ENCODE results near the gene TNFSF8.

DNA sequence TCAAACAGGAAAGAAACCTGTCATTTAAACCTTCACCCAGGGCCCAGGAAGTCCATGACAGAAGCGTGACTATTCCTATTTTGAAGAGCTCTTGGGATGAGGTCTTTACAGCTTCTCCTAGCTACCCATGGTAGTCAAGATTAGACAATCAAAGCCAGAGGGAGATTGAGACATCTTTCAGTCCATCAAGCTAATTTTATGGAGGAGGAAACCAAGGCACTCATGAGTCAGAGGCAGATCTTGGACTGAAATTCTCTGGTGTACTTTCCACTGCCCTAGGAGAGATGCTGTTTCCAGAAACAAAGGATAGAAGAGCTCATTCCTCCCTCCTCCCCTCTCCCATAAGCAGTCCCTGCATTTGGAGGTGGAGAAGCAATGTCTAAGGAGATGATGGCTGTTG, 9.2 kb downstream of the TNFSF8 start:
- TF ChIP-seq POLR2AphosphoS5 (IDR thresholded peaks at IDR 0.05; ENCODE audit: low read depth, low read length) (no peak), SIN3A (IDR thresholded peaks at IDR 0.05; ENCODE audit: borderline replicate concordance, insufficient read depth, low read depth, low read length) (no peak), TCF7L2 (IDR thresholded peaks at IDR 0.05; ENCODE audit: low read depth, low read length) (no peak)
- TF ChIP-seq, protein P1, sequence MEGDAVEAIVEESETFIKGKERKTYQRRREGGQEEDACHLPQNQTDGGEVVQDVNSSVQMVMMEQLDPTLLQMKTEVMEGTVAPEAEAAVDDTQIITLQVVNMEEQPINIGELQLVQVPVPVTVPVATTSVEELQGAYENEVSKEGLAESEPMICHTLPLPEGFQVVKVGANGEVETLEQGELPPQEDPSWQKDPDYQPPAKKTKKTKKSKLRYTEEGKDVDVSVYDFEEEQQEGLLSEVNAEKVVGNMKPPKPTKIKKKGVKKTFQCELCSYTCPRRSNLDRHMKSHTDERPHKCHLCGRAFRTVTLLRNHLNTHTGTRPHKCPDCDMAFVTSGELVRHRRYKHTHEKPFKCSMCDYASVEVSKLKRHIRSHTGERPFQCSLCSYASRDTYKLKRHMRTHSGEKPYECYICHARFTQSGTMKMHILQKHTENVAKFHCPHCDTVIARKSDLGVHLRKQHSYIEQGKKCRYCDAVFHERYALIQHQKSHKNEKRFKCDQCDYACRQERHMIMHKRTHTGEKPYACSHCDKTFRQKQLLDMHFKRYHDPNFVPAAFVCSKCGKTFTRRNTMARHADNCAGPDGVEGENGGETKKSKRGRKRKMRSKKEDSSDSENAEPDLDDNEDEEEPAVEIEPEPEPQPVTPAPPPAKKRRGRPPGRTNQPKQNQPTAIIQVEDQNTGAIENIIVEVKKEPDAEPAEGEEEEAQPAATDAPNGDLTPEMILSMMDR (IDR thresholded peaks at IDR 0.05): no peak
- TF ChIP-seq, protein P2, sequence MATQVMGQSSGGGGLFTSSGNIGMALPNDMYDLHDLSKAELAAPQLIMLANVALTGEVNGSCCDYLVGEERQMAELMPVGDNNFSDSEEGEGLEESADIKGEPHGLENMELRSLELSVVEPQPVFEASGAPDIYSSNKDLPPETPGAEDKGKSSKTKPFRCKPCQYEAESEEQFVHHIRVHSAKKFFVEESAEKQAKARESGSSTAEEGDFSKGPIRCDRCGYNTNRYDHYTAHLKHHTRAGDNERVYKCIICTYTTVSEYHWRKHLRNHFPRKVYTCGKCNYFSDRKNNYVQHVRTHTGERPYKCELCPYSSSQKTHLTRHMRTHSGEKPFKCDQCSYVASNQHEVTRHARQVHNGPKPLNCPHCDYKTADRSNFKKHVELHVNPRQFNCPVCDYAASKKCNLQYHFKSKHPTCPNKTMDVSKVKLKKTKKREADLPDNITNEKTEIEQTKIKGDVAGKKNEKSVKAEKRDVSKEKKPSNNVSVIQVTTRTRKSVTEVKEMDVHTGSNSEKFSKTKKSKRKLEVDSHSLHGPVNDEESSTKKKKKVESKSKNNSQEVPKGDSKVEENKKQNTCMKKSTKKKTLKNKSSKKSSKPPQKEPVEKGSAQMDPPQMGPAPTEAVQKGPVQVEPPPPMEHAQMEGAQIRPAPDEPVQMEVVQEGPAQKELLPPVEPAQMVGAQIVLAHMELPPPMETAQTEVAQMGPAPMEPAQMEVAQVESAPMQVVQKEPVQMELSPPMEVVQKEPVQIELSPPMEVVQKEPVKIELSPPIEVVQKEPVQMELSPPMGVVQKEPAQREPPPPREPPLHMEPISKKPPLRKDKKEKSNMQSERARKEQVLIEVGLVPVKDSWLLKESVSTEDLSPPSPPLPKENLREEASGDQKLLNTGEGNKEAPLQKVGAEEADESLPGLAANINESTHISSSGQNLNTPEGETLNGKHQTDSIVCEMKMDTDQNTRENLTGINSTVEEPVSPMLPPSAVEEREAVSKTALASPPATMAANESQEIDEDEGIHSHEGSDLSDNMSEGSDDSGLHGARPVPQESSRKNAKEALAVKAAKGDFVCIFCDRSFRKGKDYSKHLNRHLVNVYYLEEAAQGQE (IDR thresholded peaks at IDR 0.05; ENCODE audit: insufficient read depth in 1 of 2, low read depth in 2 of 2, low read length in 1 of 2): no peak

All from Panc1 (cell line).